Liver (tissue), 9 donors: ENCODE results near the gene PTK6. TPM values are rescaled to one million over a fixed set of nuclear protein-coding genes. Genes with fewer than 3 reads are reported as not detected.

Experiments used
- DNase-seq: peaks from one replicate; pipeline ENCODE4 v3.0.0-alpha.2; 2017; ENCODE audit warnings: low spot score
- H3K27ac ChIP-seq, 2 donors: one replicate each; pipeline ENCODE4 v1.7.0; 2013; ENCODE audit warnings: inconsistent platforms in 2 of 2, low read length in 2 of 2, control low read depth in 1 of 2, low read depth in 1 of 2, mild to moderate bottlenecking in 1 of 2
- H3K27me3 ChIP-seq, 4 donors: one replicate each; pipeline versions ENCODE4 v1.6.1 to v1.7.0; 2013; ENCODE audit warnings: low read length in 3 of 4, inconsistent platforms in 1 of 4, mild to moderate bottlenecking in 1 of 4, moderate library complexity in 1 of 4; ENCODE audit not compliant: control insufficient read depth in 4 of 4, insufficient read depth in 4 of 4
- H3K36me3 ChIP-seq, 4 donors: one replicate each; pipeline versions ENCODE4 v1.6.1 to v1.7.0; 2013; ENCODE audit warnings: low read length in 3 of 4, mild to moderate bottlenecking in 3 of 4, low read depth in 1 of 4, moderate library complexity in 1 of 4; ENCODE audit not compliant: control insufficient read depth in 4 of 4, insufficient read depth in 3 of 4
- H3K4me1 ChIP-seq, 4 donors: one replicate each; pipeline versions ENCODE4 v1.6.1 to v1.7.0; 2013; ENCODE audit warnings: low read length in 3 of 4, mild to moderate bottlenecking in 3 of 4, moderate library complexity in 1 of 4; ENCODE audit not compliant: control insufficient read depth in 4 of 4, insufficient read depth in 4 of 4
- H3K4me3 ChIP-seq, 3 donors: one replicate each; pipeline versions ENCODE4 v1.6.1 to v1.7.0; 2013; ENCODE audit warnings: low read length in 3 of 3, control low read depth in 1 of 3, low read depth in 1 of 3, mild to moderate bottlenecking in 1 of 3
- H3K9ac ChIP-seq, 2 donors: one replicate each; pipeline ENCODE4 v1.7.0; 2013; ENCODE audit warnings: low read length in 2 of 2, mild to moderate bottlenecking in 2 of 2, moderate library complexity in 2 of 2, control low read depth in 1 of 2, low read depth in 1 of 2
- H3K9me3 ChIP-seq, 4 donors: one replicate each; pipeline versions ENCODE4 v1.6.1 to v1.7.0; 2013; ENCODE audit warnings: low read length in 3 of 4; ENCODE audit not compliant: control insufficient read depth in 4 of 4
- FOXA1 ChIP-seq: IDR thresholded peaks from 2 replicates; pipeline ENCODE4 v1.6.1; 2016; ENCODE audit warnings: antibody characterized with exemption
- FOXA2 ChIP-seq: IDR thresholded peaks from 2 replicates; pipeline ENCODE4 v1.6.1; 2016; ENCODE audit warnings: antibody characterized with exemption
- GABPA ChIP-seq, 2 donors: IDR thresholded peaks in 1 of 2; conservative IDR thresholded peaks in 1 of 2; 2 replicates each; pipeline ENCODE4 v1.6.1; 2016; ENCODE audit warnings: antibody characterized with exemption in 2 of 2, mild to moderate bottlenecking in 1 of 2, moderate library complexity in 1 of 2
- HNF4A ChIP-seq, 2 donors: conservative IDR thresholded peaks; 2 replicates each; pipeline ENCODE4 v1.6.1; 2016; ENCODE audit warnings: antibody characterized with exemption in 2 of 2, mild to moderate bottlenecking in 2 of 2
- JUND ChIP-seq, 2 donors: IDR thresholded peaks; 2 replicates each; pipeline ENCODE4 v1.6.1; 2016; ENCODE audit warnings: antibody characterized with exemption in 2 of 2
- RAD21 ChIP-seq, 2 donors: IDR thresholded peaks; 2 replicates each; pipeline ENCODE4 v1.6.1; 2016; ENCODE audit warnings: antibody characterized with exemption in 2 of 2, mild to moderate bottlenecking in 2 of 2
- SP1 ChIP-seq: IDR thresholded peaks from 2 replicates; pipeline ENCODE4 v1.6.1; 2018; ENCODE audit warnings: antibody characterized with exemption, mild to moderate bottlenecking
- TAF1 ChIP-seq: conservative IDR thresholded peaks from 2 replicates; pipeline ENCODE4 v1.6.1; 2016; ENCODE audit warnings: antibody characterized with exemption, mild to moderate bottlenecking
- YY1 ChIP-seq: IDR thresholded peaks from 2 replicates; pipeline ENCODE4 v1.6.1; 2016; ENCODE audit warnings: antibody characterized with exemption, mild to moderate bottlenecking
- ZBTB33 ChIP-seq: IDR thresholded peaks from 2 replicates; pipeline ENCODE4 v1.6.1; 2016; ENCODE audit warnings: antibody characterized with exemption
- WGBS: extraction: QIAGEN DNeasy Blood & Tissue Kit; methylation state at CpG from one replicate; pipeline ENCODE4 v1.1.7; 2013; 5-methylcytosine and 5-hydroxymethylcytosine counted together
- polyA plus RNA-seq, 2 donors: library from polyadenylated mRNA; stranded (reverse) in 1 of 2; unstranded in 1 of 2; fragments of 200-250 nt in 1 of 2; fragments of >200 nt in 1 of 2; fragmentation: Nextera tagmentation in 1 of 2; extraction: Ambion mirVana in 1 of 2; gene quantifications; one replicate each; pipeline versions ENCODE4 v1.2.1 to v1.2.3, GENCODE V29; 2013 to 2015
- total RNA-seq, 2 donors: library from RNA; depleted of rRNA; stranded (reverse); fragments of >200 nt; gene quantifications; one replicate each; pipeline ENCODE4 v1.2.3, GENCODE V29; 2014
- TF ChIP-seq, protein P1 (sequence below): IDR thresholded peaks from 2 replicates; pipeline ENCODE4 v1.6.1; 2016; ENCODE audit warnings: antibody characterized with exemption
- TF ChIP-seq, protein P2 (sequence below): IDR thresholded peaks from 2 replicates; pipeline ENCODE4 v1.6.1; 2016; ENCODE audit warnings: antibody characterized with exemption, mild to moderate bottlenecking
- TF ChIP-seq, protein P3 (sequence below): fragments of 150-350 bp; IDR thresholded peaks from 2 replicates; pipeline ENCODE4 v1.5.1; 2017; ENCODE audit warnings: improper control_type of control experiment, low read depth, low read length; ENCODE audit not compliant: missing input control
- TF ChIP-seq, protein P4 (sequence below): IDR thresholded peaks from 2 replicates; pipeline ENCODE4 v1.6.1; 2016; ENCODE audit warnings: antibody characterized with exemption
- donor health status: healthy.
- donor health status: healthy.
- donor health status: healthy.
- donor health status: healthy.
- donor health status: healthy.

The PTK6 gene
- total and polyA plus RNA-seq, 4 donors: 0.05 to 1.2 (median 0.23) TPM

GRCh38 chr20:63567136-63567385 is 29.9 kb upstream of the PTK6 start:
- peaks cover 0 to 9% (median 3%) of the 10 kb centered on the region in 4 donors for H3K4me1 ChIP-seq
- no peak overlapping the region for H3K4me3 ChIP-seq

DNA sequence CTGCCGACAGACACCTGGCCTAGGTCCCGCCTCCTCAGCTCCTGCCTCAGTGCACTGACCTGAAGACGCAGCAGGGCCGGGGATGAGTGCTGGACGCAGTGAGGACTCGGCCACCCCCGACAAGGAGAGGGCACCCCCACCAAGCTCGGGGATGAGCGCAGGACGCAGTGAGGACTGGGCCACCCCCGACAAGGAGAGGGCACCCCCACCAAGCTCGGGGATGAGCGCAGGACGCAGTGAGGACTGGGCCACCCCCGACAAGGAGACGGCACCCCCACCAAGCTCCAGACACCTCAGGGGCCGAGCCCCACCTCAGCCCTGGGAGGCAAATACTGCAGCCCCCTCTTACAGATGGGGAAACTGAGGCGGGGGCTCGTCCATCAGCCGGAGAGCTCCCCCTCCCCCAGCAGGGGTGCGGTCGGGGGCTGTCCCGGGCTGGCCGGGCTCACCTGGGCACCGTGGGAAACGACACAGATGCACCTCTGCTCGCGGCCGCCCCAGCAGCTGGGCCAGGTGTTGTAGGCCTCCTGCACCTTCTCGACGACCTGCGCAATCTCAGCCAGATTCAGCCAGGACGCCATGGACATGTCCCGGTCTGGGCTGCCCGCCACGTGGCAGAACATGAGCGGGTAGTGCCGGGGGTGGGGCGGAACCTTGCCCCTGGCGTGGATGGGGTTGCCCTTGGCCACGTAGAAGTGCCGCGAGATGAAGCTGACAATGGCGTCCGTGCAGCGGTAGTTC is 29.4 kb upstream of the PTK6 start:
- Histone ChIP-seq H3K9me3 (no peaks in the 10 kb centered on the region), H3K4me1 (peaks cover 0 to 9% (median 3%) of the 10 kb centered on the region in 4 donors), H3K27ac (no peak overlapping the region), H3K36me3 (peaks cover 0 to 44% (median 29%) of the 10 kb centered on the region in 4 donors), H3K27me3 (no peaks in the 10 kb centered on the region), H3K9ac (no peak overlapping the region), H3K4me3 (no peak overlapping the region)
- TF ChIP-seq, protein P1, sequence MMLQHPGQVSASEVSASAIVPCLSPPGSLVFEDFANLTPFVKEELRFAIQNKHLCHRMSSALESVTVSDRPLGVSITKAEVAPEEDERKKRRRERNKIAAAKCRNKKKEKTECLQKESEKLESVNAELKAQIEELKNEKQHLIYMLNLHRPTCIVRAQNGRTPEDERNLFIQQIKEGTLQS: no peak
- WGBS: 92% methylated on average over 46 of the region's 46 CpGs
- DNase-seq: no peak

More at GRCh38 chr20:63567136-63567385, 29.9 kb upstream of the PTK6 start:
- 97% methylated on average over 22 of the region's 22 CpGs for WGBS
- Histone ChIP-seq H3K27me3 (no peaks in the 10 kb centered on the region), H3K36me3 (peaks cover 0 to 42% (median 27%) of the 10 kb centered on the region in 4 donors), H3K27ac (no peak overlapping the region), H3K9ac (no peak overlapping the region), H3K9me3 (no peaks in the 10 kb centered on the region)
- no peak for TF ChIP-seq TAF1
- DNase-seq: no peak

DNA sequence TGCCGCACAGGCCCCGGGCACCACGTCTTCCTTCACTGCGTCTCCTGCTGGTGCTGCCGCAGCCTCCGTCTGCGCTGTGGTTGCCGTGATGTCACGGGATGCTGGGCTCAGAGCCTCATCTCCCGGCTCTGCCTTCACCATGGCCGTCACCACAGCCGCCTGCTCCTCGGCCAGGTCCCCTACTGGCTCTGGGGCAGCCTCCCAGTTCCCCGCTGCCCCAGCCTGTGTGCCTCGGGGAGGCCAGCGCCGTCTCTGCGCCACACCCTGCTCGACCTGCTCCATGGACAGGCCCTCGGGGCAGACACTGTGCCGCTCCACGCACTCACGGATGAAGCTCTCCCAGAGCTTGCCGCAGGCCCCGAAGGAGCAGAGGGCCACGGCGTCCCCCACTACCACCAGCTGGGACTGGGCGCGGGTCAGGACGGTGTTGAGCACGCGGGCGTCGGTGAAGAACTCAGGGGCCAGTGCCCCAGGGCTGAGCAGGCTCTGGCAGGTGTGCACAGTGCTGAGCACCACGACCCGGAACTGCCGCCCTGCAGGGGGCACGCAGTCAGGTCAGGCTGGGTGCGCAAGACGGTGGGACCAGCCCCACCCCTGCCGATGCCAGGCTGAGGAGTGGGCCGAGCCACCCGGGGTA is 28.6 kb upstream of the PTK6 start:
- DNase-seq: no peak
- Histone ChIP-seq H3K27ac (no peak overlapping the region), H3K36me3 (peaks cover 0 to 52% (median 33%) of the 10 kb centered on the region in 4 donors), H3K4me1 (peaks cover 0 to 9% (median 3%) of the 10 kb centered on the region in 4 donors), H3K9ac (no peak overlapping the region), H3K27me3 (no peaks in the 10 kb centered on the region), H3K9me3 (no peaks in the 10 kb centered on the region), H3K4me3 (no peak overlapping the region)
- TF ChIP-seq RAD21 (IDR thresholded peaks at IDR 0.05): no peak
- TF ChIP-seq GABPA (IDR thresholded peaks at IDR 0.05 in 1 of 2, conservative IDR thresholded peaks at IDR 0.05 in 1 of 2): no peak
- TF ChIP-seq YY1: no peak
- no peak for TF ChIP-seq SP1
- TF ChIP-seq FOXA1: no peak
- TF ChIP-seq, protein P2, sequence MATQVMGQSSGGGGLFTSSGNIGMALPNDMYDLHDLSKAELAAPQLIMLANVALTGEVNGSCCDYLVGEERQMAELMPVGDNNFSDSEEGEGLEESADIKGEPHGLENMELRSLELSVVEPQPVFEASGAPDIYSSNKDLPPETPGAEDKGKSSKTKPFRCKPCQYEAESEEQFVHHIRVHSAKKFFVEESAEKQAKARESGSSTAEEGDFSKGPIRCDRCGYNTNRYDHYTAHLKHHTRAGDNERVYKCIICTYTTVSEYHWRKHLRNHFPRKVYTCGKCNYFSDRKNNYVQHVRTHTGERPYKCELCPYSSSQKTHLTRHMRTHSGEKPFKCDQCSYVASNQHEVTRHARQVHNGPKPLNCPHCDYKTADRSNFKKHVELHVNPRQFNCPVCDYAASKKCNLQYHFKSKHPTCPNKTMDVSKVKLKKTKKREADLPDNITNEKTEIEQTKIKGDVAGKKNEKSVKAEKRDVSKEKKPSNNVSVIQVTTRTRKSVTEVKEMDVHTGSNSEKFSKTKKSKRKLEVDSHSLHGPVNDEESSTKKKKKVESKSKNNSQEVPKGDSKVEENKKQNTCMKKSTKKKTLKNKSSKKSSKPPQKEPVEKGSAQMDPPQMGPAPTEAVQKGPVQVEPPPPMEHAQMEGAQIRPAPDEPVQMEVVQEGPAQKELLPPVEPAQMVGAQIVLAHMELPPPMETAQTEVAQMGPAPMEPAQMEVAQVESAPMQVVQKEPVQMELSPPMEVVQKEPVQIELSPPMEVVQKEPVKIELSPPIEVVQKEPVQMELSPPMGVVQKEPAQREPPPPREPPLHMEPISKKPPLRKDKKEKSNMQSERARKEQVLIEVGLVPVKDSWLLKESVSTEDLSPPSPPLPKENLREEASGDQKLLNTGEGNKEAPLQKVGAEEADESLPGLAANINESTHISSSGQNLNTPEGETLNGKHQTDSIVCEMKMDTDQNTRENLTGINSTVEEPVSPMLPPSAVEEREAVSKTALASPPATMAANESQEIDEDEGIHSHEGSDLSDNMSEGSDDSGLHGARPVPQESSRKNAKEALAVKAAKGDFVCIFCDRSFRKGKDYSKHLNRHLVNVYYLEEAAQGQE: no peak
- TF ChIP-seq HNF4A (conservative IDR thresholded peaks at IDR 0.05): no peak
- TF ChIP-seq FOXA2: no peak
- TF ChIP-seq, protein P1: no peak
- TF ChIP-seq, protein P3, sequence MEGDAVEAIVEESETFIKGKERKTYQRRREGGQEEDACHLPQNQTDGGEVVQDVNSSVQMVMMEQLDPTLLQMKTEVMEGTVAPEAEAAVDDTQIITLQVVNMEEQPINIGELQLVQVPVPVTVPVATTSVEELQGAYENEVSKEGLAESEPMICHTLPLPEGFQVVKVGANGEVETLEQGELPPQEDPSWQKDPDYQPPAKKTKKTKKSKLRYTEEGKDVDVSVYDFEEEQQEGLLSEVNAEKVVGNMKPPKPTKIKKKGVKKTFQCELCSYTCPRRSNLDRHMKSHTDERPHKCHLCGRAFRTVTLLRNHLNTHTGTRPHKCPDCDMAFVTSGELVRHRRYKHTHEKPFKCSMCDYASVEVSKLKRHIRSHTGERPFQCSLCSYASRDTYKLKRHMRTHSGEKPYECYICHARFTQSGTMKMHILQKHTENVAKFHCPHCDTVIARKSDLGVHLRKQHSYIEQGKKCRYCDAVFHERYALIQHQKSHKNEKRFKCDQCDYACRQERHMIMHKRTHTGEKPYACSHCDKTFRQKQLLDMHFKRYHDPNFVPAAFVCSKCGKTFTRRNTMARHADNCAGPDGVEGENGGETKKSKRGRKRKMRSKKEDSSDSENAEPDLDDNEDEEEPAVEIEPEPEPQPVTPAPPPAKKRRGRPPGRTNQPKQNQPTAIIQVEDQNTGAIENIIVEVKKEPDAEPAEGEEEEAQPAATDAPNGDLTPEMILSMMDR: no peak
- TF ChIP-seq ZBTB33: no peak
- TF ChIP-seq JUND (IDR thresholded peaks at IDR 0.05): no peak
- TF ChIP-seq, protein P4, sequence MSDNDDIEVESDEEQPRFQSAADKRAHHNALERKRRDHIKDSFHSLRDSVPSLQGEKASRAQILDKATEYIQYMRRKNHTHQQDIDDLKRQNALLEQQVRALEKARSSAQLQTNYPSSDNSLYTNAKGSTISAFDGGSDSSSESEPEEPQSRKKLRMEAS: no peak
- 96% methylated on average over 43 of the region's 43 CpGs for WGBS
